Lower lobe of right lung (tissue), 2 donors: ENCODE measurements around the gene SAFB2. TPM values are rescaled to one million over a fixed set of nuclear protein-coding genes. Genes with fewer than 3 reads are reported as not detected.

Experiments used
- ATAC-seq, 2 donors: fragments of 200-7000 bp; cut with Tn5 transposase; one replicate each; pipeline ENCODE4 v1.9.1; 2020 to 2022; ENCODE audit warnings: mild to moderate bottlenecking in 2 of 2, moderate library complexity in 2 of 2
- DNase-seq: peaks from one replicate; pipeline ENCODE4 v3.0.0-alpha.2; 2020
- H3K27ac ChIP-seq: fragments of 200-600 bp; one replicate; pipeline ENCODE4 v1.8.0; 2022
- H3K27me3 ChIP-seq: fragments of 200-600 bp; one replicate; pipeline ENCODE4 v1.8.0; 2022; ENCODE audit warnings: low read depth
- H3K36me3 ChIP-seq: fragments of 200-600 bp; one replicate; pipeline ENCODE4 v1.8.0; 2022; ENCODE audit warnings: mild to moderate bottlenecking
- H3K4me1 ChIP-seq: fragments of 200-600 bp; one replicate; pipeline ENCODE4 v1.8.0; 2022
- H3K4me3 ChIP-seq: fragments of 200-600 bp; one replicate; pipeline ENCODE4 v1.8.0; 2022; ENCODE audit warnings: mild to moderate bottlenecking
- H3K9me3 ChIP-seq: fragments of 200-600 bp; one replicate; pipeline ENCODE4 v1.8.0; 2022
- intact Hi-C: fragments of 100-400 bp; cut with DNase I; formaldehyde crosslinking; loops from one replicate; pipeline ENCODE4 v1.11.0; 2022
- total RNA-seq: library from RNA; stranded (reverse); fragmentation: NEBNext Ultra II Directional; extraction: Animal tissue kit (Norgen Biotek cat#: 25700); gene quantifications from one replicate; pipeline ENCODE4 v1.2.1, GENCODE V29; 2021
- TF ChIP-seq, protein P1 (sequence below): fragments of 200-600 bp; IDR thresholded peaks from one replicate; pipeline ENCODE4 v1.8.0; 2022; ENCODE audit warnings: antibody characterized with exemption, mild to moderate bottlenecking
- donor health status: DM: no; HTN: yes; CAD: no; lungs with severe emphysema.

SAFB2 gene
- total RNA-seq, 1 donor from 2014 or later: 81.8 TPM

DNA sequence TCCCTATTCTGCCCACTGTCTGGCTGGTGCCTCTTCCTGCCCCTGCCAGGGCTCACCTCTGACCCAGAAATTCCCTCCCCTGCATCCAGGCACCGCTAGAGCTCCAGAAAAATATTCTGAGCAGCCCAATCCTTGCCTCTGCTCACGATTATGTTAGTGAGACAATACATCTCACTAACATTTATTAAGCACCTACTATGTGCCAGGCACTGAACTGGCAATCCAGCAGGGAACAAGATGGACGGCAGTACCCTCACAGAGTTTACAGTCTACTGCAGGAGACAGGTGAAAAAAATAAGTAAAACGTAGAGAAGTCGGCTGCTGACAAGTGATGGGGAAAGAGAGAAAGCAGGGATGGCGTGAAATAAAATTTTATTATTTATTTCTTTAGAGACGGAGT, 60.3 kb downstream of the SAFB2 start:
- no peaks in the 10 kb centered on the region for H3K4me1 ChIP-seq
- H3K9me3 ChIP-seq: no peaks in the 10 kb centered on the region
- intact Hi-C loops: no loop called here
- DNase-seq: no peak
- peaks cover 36% of the 10 kb centered on the region for H3K27me3 ChIP-seq
- no peak for ATAC-seq
- TF ChIP-seq, protein P1, sequence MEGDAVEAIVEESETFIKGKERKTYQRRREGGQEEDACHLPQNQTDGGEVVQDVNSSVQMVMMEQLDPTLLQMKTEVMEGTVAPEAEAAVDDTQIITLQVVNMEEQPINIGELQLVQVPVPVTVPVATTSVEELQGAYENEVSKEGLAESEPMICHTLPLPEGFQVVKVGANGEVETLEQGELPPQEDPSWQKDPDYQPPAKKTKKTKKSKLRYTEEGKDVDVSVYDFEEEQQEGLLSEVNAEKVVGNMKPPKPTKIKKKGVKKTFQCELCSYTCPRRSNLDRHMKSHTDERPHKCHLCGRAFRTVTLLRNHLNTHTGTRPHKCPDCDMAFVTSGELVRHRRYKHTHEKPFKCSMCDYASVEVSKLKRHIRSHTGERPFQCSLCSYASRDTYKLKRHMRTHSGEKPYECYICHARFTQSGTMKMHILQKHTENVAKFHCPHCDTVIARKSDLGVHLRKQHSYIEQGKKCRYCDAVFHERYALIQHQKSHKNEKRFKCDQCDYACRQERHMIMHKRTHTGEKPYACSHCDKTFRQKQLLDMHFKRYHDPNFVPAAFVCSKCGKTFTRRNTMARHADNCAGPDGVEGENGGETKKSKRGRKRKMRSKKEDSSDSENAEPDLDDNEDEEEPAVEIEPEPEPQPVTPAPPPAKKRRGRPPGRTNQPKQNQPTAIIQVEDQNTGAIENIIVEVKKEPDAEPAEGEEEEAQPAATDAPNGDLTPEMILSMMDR: no peak
- no peaks in the 10 kb centered on the region for H3K36me3 ChIP-seq
- H3K4me3 ChIP-seq: no peak overlapping the region
- no peak overlapping the region for H3K27ac ChIP-seq

DNA sequence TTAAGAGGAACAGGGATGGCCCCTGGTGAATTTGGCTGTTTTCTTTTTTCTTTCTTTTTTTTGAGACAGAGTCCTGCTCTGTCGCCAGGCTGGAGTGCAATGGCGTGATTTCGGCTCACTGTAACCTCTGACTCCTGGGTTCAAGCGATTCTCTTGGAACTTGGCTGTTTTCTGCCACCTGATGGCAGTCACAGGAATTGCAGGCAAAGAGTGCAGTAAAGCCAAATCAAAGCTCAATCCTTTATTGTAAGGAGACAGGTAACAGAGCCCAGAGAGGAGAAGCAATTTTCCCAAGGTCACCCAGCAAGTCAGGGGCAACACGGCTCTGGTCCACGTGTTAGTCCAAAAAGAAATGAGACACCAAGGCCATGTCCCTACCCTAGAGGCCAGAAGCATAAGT, 61.0 kb downstream of the SAFB2 start:
- ATAC-seq: no peak
- TF ChIP-seq, protein P1: no peak

DNA sequence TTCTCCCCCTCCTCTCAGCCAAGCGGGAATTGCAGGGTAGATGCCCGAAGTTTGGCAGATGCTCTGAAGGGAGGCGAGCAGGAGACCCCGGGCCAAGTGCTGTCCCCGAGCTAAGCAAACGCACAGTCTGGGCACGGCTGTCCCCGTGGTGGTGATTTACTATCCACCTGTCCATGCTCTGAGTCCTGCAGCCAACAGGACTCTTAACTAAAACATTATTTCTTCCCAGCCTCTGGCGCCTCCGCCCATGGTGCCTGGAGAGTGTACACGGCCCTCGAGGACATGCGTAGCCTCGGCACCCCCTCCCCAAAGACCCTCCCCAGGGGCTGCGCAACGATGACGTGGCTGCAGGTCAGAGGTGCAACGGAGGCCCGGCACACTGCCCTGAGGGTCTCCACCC, 62.4 kb downstream of the SAFB2 start:
- intact Hi-C loops: no loop called here

More for the DNA sequence above, 61.0 kb downstream of the SAFB2 start:
- H3K27me3 ChIP-seq: peaks cover 29% of the 10 kb centered on the region
- no peak for DNase-seq
- no peaks in the 10 kb centered on the region for H3K9me3 ChIP-seq
- no peaks in the 10 kb centered on the region for H3K36me3 ChIP-seq
- H3K27ac ChIP-seq: no peak overlapping the region
- no peaks in the 10 kb centered on the region for H3K4me1 ChIP-seq
- intact Hi-C loops: no loop called here
- H3K4me3 ChIP-seq: no peak overlapping the region

DNA sequence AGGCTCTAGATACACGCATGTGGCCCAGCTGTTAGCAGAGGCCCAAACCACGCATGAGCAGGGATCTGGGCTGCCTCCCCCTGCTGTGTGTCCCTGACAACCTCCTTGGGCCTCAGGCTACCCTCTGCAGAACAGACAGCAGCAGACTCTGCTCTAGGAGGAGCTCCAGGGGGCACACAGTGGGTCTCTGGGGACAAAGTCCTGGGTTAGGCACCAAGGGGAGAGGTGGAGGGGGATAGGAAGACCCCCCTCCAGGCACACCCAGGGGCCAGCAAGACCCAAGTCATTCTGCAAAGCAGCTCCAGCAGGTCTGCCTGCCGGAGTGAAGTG, 62.8 kb downstream of the SAFB2 start:
- TF ChIP-seq, protein P1: no peak
- ATAC-seq: no peak
- no peak for DNase-seq
- Histone ChIP-seq H3K27me3 (peaks cover 17% of the 10 kb centered on the region), H3K27ac (no peak overlapping the region), H3K9me3 (no peaks in the 10 kb centered on the region), H3K36me3 (no peaks in the 10 kb centered on the region), H3K4me3 (no peak overlapping the region), H3K4me1 (no peaks in the 10 kb centered on the region)
- intact Hi-C loops: no loop called here

More for the DNA sequence above, 62.4 kb downstream of the SAFB2 start:
- TF ChIP-seq, protein P1: no peak
- no peak overlapping the region for H3K27ac ChIP-seq
- H3K9me3 ChIP-seq: no peaks in the 10 kb centered on the region
- H3K4me1 ChIP-seq: no peaks in the 10 kb centered on the region
- peaks cover 17% of the 10 kb centered on the region for H3K27me3 ChIP-seq
- H3K4me3 ChIP-seq: no peak overlapping the region
- no peaks in the 10 kb centered on the region for H3K36me3 ChIP-seq
- no peak for DNase-seq
- ATAC-seq: no peak

DNA sequence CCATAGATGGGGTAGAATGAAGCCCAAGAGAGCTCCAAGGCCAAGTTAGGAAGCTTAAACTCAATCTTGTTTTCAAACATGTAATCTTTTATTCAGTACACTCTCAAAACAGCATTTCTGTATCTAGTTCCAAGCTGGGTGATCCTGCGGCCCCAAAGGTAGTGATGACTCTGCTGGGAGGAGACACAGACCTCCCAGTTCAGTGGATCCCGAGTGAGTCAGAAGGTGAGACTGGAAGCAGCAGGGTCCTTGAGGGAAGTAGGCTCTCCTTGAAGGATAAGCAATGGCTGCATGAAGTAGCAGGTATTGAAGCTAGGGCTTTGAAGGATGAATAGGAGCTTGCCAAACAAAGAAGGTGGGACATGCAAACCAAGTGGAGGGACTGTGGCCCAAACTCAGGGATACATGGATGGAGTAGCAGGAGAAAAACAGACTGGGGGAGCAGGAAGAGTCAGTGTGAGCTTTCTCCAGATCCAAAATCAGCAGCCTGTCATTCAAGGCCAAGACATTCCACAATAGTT, 64.4 kb downstream of the SAFB2 start:
- TF ChIP-seq, protein P1: no peak
- H3K27me3 ChIP-seq: peaks cover 17% of the 10 kb centered on the region
- H3K4me3 ChIP-seq: no peak overlapping the region
- H3K36me3 ChIP-seq: no peaks in the 10 kb centered on the region
- no peak overlapping the region for H3K27ac ChIP-seq
- no peak for DNase-seq
- no peaks in the 10 kb centered on the region for H3K9me3 ChIP-seq
- intact Hi-C loops: no loop called here
- no peaks in the 10 kb centered on the region for H3K4me1 ChIP-seq
- ATAC-seq: no peak

DNA sequence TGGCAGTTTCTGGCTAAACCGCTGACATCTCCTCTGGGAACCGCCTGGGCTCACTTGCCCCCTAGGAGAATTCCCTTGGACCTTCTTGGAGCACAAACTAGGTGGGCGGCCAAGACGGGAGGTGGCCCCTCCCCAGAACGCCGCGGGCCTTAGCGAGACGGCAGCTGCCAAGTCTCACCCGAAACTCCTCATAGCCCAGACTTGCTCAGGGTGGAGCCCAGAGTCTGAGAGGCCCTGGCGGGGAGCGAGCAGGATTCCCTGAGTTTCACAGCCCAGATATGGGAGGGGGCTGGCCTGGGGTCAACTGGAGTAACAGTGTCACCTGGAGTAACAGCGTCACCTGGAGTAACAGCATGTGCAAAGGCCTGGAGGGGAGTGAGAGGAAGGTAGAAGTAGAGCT, 64.9 kb downstream of the SAFB2 start:
- DNase-seq (no peak), ATAC-seq (peak; percentile 22 to 48)
- intact Hi-C loops: no loop called here
- Histone ChIP-seq H3K9me3 (no peaks in the 10 kb centered on the region), H3K4me3 (no peak overlapping the region), H3K36me3 (no peaks in the 10 kb centered on the region), H3K27ac (no peak overlapping the region), H3K4me1 (no peaks in the 10 kb centered on the region), H3K27me3 (peaks cover 13% of the 10 kb centered on the region)
- TF ChIP-seq, protein P1: no peak
